ENCODE results near the gene TEC.

The TEC gene

DNA sequence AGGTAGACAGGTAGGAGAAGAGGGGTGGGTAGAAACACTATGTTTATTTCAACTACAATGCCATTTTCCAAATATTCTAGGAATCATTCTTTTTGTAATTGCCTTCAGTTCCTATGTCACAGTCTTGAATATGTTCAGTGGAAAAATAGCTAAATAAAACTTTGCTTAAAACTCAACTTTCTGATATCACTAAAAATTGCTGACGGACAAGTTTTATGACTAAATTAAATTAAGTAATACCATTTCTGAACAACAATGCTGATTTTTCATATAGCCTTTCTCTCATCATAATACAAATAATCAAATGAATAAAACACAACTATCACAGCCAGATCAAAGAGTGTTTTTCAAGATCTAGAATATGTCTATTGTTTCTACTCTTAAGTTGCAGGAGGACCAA, 53.1 kb downstream of the TEC start:
- no peak for TF ChIP-seq SIN3A (IDR thresholded peaks at IDR 0.05; ENCODE audit: borderline replicate concordance, insufficient read depth, low read length)
- no peak for TF ChIP-seq FOXP2 (optimal IDR thresholded peaks at IDR 0.05; ENCODE audit: borderline replicate concordance, extremely low read depth, extremely low read length, insufficient read depth)
- no peak for TF ChIP-seq POLR2AphosphoS5 (IDR thresholded peaks at IDR 0.05; ENCODE audit: low read depth, low read length)
- no peak for TF ChIP-seq TAF1 (IDR thresholded peaks at IDR 0.05; ENCODE audit: borderline replicate concordance, insufficient read depth, low read length)
- no peak for TF ChIP-seq REST (IDR thresholded peaks at IDR 0.05; ENCODE audit: insufficient read depth in 1 of 2, low read depth in 2 of 2, low read length in 2 of 2)

- no peak for TF ChIP-seq SIN3A (IDR thresholded peaks at IDR 0.05; ENCODE audit: borderline replicate concordance, insufficient read depth, low read length)
- no peak for TF ChIP-seq FOXP2 (optimal IDR thresholded peaks at IDR 0.05; ENCODE audit: borderline replicate concordance, extremely low read depth, extremely low read length, insufficient read depth)
- no peak for TF ChIP-seq REST (IDR thresholded peaks at IDR 0.05; ENCODE audit: insufficient read depth in 1 of 2, low read depth in 2 of 2, low read length in 2 of 2)
- TF ChIP-seq POLR2AphosphoS5 (IDR thresholded peaks at IDR 0.05; ENCODE audit: low read depth, low read length): no peak
- TF ChIP-seq TAF1 (IDR thresholded peaks at IDR 0.05; ENCODE audit: borderline replicate concordance, insufficient read depth, low read length): no peak
Observed at GRCh38 chr4:48215977-48216376, 53.7 kb downstream of the TEC start.

GRCh38 chr4:48212165-48212564, 57.5 kb downstream of the TEC start:
- TF ChIP-seq POLR2AphosphoS5 (IDR thresholded peaks at IDR 0.05; ENCODE audit: low read depth, low read length) (no peak), SIN3A (IDR thresholded peaks at IDR 0.05; ENCODE audit: borderline replicate concordance, insufficient read depth, low read length) (no peak), FOXP2 (optimal IDR thresholded peaks at IDR 0.05; ENCODE audit: borderline replicate concordance, extremely low read depth, extremely low read length, insufficient read depth) (no peak), REST (IDR thresholded peaks at IDR 0.05; ENCODE audit: insufficient read depth in 1 of 2, low read depth in 2 of 2, low read length in 2 of 2) (no peak), TAF1 (IDR thresholded peaks at IDR 0.05; ENCODE audit: borderline replicate concordance, insufficient read depth, low read length) (no peak)

GRCh38 chr4:48210966-48211328, 58.7 kb downstream of the TEC start:
- TF ChIP-seq POLR2AphosphoS5 (IDR thresholded peaks at IDR 0.05; ENCODE audit: low read depth, low read length) (no peak), FOXP2 (optimal IDR thresholded peaks at IDR 0.05; ENCODE audit: borderline replicate concordance, extremely low read depth, extremely low read length, insufficient read depth) (no peak), SIN3A (IDR thresholded peaks at IDR 0.05; ENCODE audit: borderline replicate concordance, insufficient read depth, low read length) (no peak), REST (IDR thresholded peaks at IDR 0.05; ENCODE audit: insufficient read depth in 1 of 2, low read depth in 2 of 2, low read length in 2 of 2) (no peak)

- TF ChIP-seq TAF1 (IDR thresholded peaks at IDR 0.05; ENCODE audit: borderline replicate concordance, insufficient read depth, low read length): no peak
- TF ChIP-seq SIN3A (IDR thresholded peaks at IDR 0.05; ENCODE audit: borderline replicate concordance, insufficient read depth, low read length): no peak
- TF ChIP-seq FOXP2 (optimal IDR thresholded peaks at IDR 0.05; ENCODE audit: borderline replicate concordance, extremely low read depth, extremely low read length, insufficient read depth): no peak
- TF ChIP-seq POLR2AphosphoS5 (IDR thresholded peaks at IDR 0.05; ENCODE audit: low read depth, low read length): no peak
- TF ChIP-seq REST (IDR thresholded peaks at IDR 0.05; ENCODE audit: insufficient read depth in 1 of 2, low read depth in 2 of 2, low read length in 2 of 2): no peak
Observed at GRCh38 chr4:48205626-48206025, 64.0 kb downstream of the TEC start.
